Gastroesophageal sphincter (tissue), 3 donors: ENCODE measurements around the gene USP5.
"Not testable (repeated sequence)": the region's sequence is repeated elsewhere in the genome, so short reads cannot be mapped to it uniquely, and the experiment has no call there.

Experiments
- EP300 ChIP-seq: sonication (generic); formaldehyde crosslinking; IDR thresholded peaks from one replicate; pipeline ENCODE4 v1.6.1; 2017; ENCODE audit warnings: antibody characterized with exemption, mild to moderate bottlenecking
- POLR2A ChIP-seq, 2 donors: fragments of 450-650 bp; IDR thresholded peaks; one replicate each; pipeline ENCODE4 v1.6.1; 2017; ENCODE audit warnings: antibody characterized with exemption in 2 of 2, mild to moderate bottlenecking in 2 of 2, moderate library complexity in 1 of 2
- POLR2AphosphoS5 ChIP-seq: sonication (generic); formaldehyde crosslinking; IDR thresholded peaks from one replicate; pipeline ENCODE4 v1.6.1; 2017; ENCODE audit warnings: antibody characterized with exemption
- TF ChIP-seq, protein P1 (sequence below), 4 experiments: fragments of 200-600 bp in 2 of 4; fragments of 450-650 bp in 2 of 4; sonication (generic) in 1 of 4; IDR thresholded peaks; one replicate each; pipeline ENCODE4 v1.5.1; 2017 to 2019; ENCODE audit warnings: antibody characterized with exemption in 4 of 4, mild to moderate bottlenecking in 2 of 4, moderate library complexity in 2 of 4

DNA sequence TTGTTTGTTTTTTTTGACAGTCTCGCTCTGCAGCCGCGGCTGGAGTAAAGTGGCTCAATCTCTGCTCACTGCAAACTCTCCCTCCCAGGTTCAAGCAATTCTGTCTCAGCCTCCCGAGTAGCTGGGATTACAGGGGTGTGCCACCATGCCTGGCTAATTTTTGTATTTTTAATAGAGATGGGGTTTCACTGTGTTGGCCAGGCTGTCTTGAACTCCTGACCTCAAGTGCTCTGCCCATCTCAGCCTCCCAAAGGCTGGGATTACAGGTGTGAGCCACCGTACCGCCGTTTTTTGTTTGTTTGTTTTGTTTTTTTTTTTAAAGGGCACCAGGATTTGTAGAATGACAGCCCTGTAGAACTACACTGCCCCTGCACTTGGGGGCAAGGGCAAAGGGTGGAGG lies 36.8 kb downstream of the USP5 start:
- TF ChIP-seq POLR2A (IDR thresholded peaks at IDR 0.05); EP300; POLR2AphosphoS5: not testable (repeated sequence)
- TF ChIP-seq, protein P1, sequence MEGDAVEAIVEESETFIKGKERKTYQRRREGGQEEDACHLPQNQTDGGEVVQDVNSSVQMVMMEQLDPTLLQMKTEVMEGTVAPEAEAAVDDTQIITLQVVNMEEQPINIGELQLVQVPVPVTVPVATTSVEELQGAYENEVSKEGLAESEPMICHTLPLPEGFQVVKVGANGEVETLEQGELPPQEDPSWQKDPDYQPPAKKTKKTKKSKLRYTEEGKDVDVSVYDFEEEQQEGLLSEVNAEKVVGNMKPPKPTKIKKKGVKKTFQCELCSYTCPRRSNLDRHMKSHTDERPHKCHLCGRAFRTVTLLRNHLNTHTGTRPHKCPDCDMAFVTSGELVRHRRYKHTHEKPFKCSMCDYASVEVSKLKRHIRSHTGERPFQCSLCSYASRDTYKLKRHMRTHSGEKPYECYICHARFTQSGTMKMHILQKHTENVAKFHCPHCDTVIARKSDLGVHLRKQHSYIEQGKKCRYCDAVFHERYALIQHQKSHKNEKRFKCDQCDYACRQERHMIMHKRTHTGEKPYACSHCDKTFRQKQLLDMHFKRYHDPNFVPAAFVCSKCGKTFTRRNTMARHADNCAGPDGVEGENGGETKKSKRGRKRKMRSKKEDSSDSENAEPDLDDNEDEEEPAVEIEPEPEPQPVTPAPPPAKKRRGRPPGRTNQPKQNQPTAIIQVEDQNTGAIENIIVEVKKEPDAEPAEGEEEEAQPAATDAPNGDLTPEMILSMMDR (IDR thresholded peaks at IDR 0.05), result not testable (repeated sequence)
